ENCODE data around the gene CCDC148.

GRCh38 chr2:158312981-158313380 is 143.6 kb downstream of the CCDC148 start:
- TF ChIP-seq POLR2AphosphoS2 (conservative IDR thresholded peaks at IDR 0.05; ENCODE audit: low read length): no peak
- no peak for TF ChIP-seq CEBPB (IDR thresholded peaks at IDR 0.05)
- no peak for TF ChIP-seq EHF (CRISPR knock-in tag; IDR thresholded peaks at IDR 0.05)
- TF ChIP-seq RNF2 (IDR thresholded peaks at IDR 0.05; ENCODE audit: borderline replicate concordance, low read depth): no peak
- no peak for TF ChIP-seq SMC3 (IDR thresholded peaks at IDR 0.05)
